GM12801 (cell line): ENCODE data around the gene THEM5.

ENCODE experiments used
- TF ChIP-seq, protein P1 (sequence below): IDR thresholded peaks from one replicate; pipeline ENCODE4 v1.5.1; 2011; ENCODE audit warnings: control low read depth; ENCODE audit not compliant: insufficient read length; ENCODE audit errors: extremely low read depth

Gene THEM5

GRCh38 chr1:151811181-151811580 is 42.3 kb downstream of the THEM5 start:
- TF ChIP-seq, protein P1, sequence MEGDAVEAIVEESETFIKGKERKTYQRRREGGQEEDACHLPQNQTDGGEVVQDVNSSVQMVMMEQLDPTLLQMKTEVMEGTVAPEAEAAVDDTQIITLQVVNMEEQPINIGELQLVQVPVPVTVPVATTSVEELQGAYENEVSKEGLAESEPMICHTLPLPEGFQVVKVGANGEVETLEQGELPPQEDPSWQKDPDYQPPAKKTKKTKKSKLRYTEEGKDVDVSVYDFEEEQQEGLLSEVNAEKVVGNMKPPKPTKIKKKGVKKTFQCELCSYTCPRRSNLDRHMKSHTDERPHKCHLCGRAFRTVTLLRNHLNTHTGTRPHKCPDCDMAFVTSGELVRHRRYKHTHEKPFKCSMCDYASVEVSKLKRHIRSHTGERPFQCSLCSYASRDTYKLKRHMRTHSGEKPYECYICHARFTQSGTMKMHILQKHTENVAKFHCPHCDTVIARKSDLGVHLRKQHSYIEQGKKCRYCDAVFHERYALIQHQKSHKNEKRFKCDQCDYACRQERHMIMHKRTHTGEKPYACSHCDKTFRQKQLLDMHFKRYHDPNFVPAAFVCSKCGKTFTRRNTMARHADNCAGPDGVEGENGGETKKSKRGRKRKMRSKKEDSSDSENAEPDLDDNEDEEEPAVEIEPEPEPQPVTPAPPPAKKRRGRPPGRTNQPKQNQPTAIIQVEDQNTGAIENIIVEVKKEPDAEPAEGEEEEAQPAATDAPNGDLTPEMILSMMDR, result no peak

DNA sequence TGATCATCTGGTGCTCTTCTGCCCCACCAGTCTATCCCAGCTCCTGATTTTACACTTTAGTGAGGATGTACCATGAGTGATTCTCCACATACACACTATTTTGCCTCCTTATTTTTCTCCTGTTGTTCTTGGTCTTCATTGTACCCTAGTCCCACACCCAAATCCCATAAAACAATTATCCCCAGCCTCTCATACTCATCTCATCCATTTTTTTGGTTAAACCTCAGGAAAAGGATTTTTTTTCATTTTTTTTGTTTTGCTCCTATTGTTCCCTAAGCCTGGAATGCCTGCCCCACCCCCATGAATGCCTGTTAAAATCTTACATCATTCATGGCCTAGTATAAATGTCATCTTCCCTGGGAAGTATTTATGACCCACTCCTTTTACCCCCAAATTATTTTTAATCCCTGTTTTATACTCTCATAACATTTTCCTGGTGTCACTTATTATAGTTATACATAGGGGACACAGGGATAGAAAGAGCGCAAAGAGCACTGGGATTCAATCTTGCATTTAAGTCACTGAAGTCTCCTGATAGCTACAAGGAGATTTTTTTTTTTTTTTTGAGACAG is 43.4 kb downstream of the THEM5 start:
- TF ChIP-seq, protein P1, result no peak

DNA sequence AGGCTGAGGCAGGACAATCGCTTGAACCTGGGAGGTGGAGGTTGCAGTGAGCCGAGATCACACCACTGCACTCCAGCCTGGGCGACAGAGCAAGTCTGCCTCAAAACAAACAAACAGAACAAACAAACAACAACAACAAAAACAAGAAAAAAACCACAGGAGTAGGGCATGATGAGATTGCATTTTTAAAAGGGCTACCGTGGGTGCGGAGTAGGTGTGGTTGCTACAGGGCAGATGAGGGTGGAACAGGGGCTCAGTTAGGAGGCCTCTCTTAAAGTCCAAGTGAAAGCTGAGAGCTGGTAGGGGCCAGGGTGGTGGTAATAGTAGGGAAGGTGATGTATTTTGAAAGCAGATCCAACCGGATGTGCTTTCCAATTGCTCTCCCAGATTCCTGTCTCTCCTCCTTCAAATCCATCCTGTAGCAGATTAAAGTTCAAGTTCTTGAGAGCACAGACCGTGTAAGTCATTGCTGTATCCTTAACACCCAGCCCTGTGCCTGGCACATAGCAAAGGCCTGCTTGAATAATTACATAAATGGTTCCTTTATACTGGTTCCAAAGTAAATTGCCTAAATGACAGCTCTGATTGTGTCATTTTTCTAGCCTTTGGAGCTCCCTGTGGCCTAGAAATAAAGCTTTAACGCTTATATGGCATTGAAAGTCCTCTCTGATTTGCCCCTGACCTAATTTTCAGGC is 44.1 kb downstream of the THEM5 start:
- TF ChIP-seq, protein P1, result no peak

GRCh38 chr1:151807766-151808165 is 45.7 kb downstream of the THEM5 start:
- TF ChIP-seq, protein P1, result no peak

DNA sequence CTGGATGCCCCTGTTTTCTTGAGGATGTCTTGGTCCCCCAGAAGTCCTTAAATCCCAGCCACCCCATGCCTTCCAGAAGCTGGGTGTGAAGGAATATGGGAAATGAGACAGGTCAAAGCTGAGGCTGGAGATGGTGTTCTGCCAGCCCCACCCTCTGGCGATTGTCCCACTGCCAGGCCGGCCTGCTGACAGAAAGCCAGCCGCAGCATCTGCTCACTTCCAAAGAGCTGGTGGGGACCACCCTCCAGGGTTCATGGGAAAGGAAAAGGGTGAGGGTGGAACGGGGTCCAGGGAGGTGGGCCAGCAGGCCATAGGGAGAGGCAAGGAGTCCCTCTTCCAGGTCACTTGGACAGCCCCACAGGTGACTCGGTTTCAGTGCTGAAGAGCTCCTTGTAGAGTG is 46.4 kb downstream of the THEM5 start:
- TF ChIP-seq, protein P1, result no peak

DNA sequence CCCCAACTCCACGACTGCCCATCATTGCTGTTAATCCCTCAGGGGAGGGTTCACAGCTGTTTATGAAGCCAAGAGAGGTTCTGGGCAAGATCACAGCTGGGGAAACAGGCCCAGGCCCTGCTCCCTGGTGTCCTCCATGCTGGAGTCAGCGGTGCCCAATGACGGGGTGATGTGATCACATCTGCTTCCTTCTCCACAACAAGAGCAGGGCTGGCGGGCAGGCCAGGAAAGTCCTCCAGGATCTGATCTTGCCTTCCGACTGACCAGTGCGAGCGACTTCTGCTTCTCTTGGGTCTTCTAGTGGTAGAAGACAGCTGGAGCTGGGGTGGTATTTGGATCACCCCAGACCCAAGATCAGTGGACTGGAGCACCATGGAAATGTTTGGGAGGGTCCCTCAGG is 47.3 kb downstream of the THEM5 start:
- TF ChIP-seq, protein P1, result no peak

- TF ChIP-seq, protein P1, result no peak
These were observed 48.3 kb downstream of the THEM5 start, which contains the start of gene LINGO4 for GRCh38 chr1:151805066-151805820. TSS of gene LINGO4 (minus strand) at chr1:151805419. CDS start at chr1:151802704, 2,715 bp downstream.
